Amygdala (tissue), 56 donors: ENCODE data around the gene MRPL45.

ENCODE experiments used
- DNase-seq, 56 donors: peaks; one replicate each; lab custom pipeline; 2025; lab: John Stamatoyannopoulos, UW

Gene MRPL45

GRCh38 chr17:38369124-38369886, 72.3 kb downstream of the MRPL45 start:
- DNase-seq, result no peak
